ENCODE results near the gene MYO5B.

- TF ChIP-seq CTCF (IDR thresholded peaks at IDR 0.05; ENCODE audit: low read depth, low read length): no peak
- no peak for TF ChIP-seq POLR2A (IDR thresholded peaks at IDR 0.05; ENCODE audit: extremely low read depth, insufficient read length)
Observed at GRCh38 chr18:50143886-50144285, 51.1 kb downstream of the MYO5B start.

Data from NB4 (cell line).